NCI-H2196 treated with DMSO at 0.1 percent for 48 hours (cell line): Measurements from ENCODE around the gene KRTAP5-5.
"Not testable (repeated sequence)": the region's sequence is repeated elsewhere in the genome, so short reads cannot be mapped to it uniquely, and the experiment has no call there.

Experiments used
- DNase-seq: peaks from one replicate; lab custom pipeline; 2025; ENCODE audit not compliant: unreplicated experiment; lab: John Stamatoyannopoulos, UW

KRTAP5-5 gene

GRCh38 chr11:1607156-1607845, 22.3 kb upstream of the KRTAP5-5 start:
- DNase-seq, result not testable (repeated sequence)

GRCh38 chr11:1607901-1608300, 21.7 kb upstream of the KRTAP5-5 start:
- not testable (repeated sequence) for DNase-seq

- no peak for DNase-seq
Observed at GRCh38 chr11:1608363-1608762, 21.2 kb upstream of the KRTAP5-5 start, which contains the start of gene KRTAP5-3. KRTAP5-3 (minus strand) TSS chr11:1608463; CDS start chr11:1608385, 78 bp downstream.

GRCh38 chr11:1618231-1618630, 11.3 kb upstream of the KRTAP5-5 start:
- no peak for DNase-seq

GRCh38 chr11:1619449-1619848, 10.1 kb upstream of the KRTAP5-5 start:
- DNase-seq, result no peak

- DNase-seq, result no peak
Observed at GRCh38 chr11:1622086-1622485, 7.5 kb upstream of the KRTAP5-5 start, which contains the start of gene KRTAP5-4. KRTAP5-4 (minus strand) TSS chr11:1622138; CDS start chr11:1622093, 45 bp downstream.

- DNase-seq, result no peak
Observed at GRCh38 chr11:1623716-1624115, 5.9 kb upstream of the KRTAP5-5 start.

- no peak for DNase-seq
Observed at GRCh38 chr11:1624621-1625020, 5.0 kb upstream of the KRTAP5-5 start.

GRCh38 chr11:1625541-1625940, 4.0 kb upstream of the KRTAP5-5 start:
- DNase-seq, result no peak

GRCh38 chr11:1628506-1629325, 859 bp upstream of the KRTAP5-5 start:
- DNase-seq, result no peak

- no peak for DNase-seq
Observed at GRCh38 chr11:1630271-1630670, 696 bp downstream of the KRTAP5-5 start.

GRCh38 chr11:1631066-1631568, 1.5 kb downstream of the KRTAP5-5 start:
- no peak for DNase-seq

GRCh38 chr11:1632053-1632714, 2.6 kb downstream of the KRTAP5-5 start:
- DNase-seq, result no peak

- no peak for DNase-seq
Observed at GRCh38 chr11:1633864-1634263, 4.3 kb downstream of the KRTAP5-5 start.

- no peak for DNase-seq
Observed at GRCh38 chr11:1636291-1636950, 6.8 kb downstream of the KRTAP5-5 start.

- no peak for DNase-seq
Observed at GRCh38 chr11:1637628-1638027, 8.1 kb downstream of the KRTAP5-5 start.

- no peak for DNase-seq
Observed at GRCh38 chr11:1638344-1638743, 8.8 kb downstream of the KRTAP5-5 start.

- DNase-seq, result no peak
Observed at GRCh38 chr11:1639102-1639620, 9.6 kb downstream of the KRTAP5-5 start.

GRCh38 chr11:1639666-1640065, 10.1 kb downstream of the KRTAP5-5 start:
- DNase-seq, result no peak

- no peak for DNase-seq
Observed at GRCh38 chr11:1640076-1640946, 10.7 kb downstream of the KRTAP5-5 start.
